Coronary artery (tissue), 2 donors: Measurements from ENCODE around the gene TRIP12.

Experiments
- DNase-seq: peaks from one replicate; pipeline ENCODE4 v3.0.0-alpha.2; 2017; ENCODE audit warnings: low spot score
- H3K27ac ChIP-seq, 2 donors: fragments of 200-600 bp; sonication (generic); one replicate each; pipeline ENCODE4 v1.5.1; 2016 to 2019
- H3K4me3 ChIP-seq: fragments of 200-600 bp; sonication (generic); 2 replicates; pipeline ENCODE4 v1.5.1; 2016; ENCODE audit warnings: mild to moderate bottlenecking, moderate library complexity
- TF ChIP-seq, protein P1 (sequence below): fragments of 200-600 bp; sonication (generic); IDR thresholded peaks from one replicate; pipeline ENCODE4 v1.5.1; 2019; ENCODE audit warnings: antibody characterized with exemption

The TRIP12 gene

GRCh38 chr2:229810786-229811185 lies 111.0 kb downstream of the TRIP12 start:
- TF ChIP-seq, protein P1, sequence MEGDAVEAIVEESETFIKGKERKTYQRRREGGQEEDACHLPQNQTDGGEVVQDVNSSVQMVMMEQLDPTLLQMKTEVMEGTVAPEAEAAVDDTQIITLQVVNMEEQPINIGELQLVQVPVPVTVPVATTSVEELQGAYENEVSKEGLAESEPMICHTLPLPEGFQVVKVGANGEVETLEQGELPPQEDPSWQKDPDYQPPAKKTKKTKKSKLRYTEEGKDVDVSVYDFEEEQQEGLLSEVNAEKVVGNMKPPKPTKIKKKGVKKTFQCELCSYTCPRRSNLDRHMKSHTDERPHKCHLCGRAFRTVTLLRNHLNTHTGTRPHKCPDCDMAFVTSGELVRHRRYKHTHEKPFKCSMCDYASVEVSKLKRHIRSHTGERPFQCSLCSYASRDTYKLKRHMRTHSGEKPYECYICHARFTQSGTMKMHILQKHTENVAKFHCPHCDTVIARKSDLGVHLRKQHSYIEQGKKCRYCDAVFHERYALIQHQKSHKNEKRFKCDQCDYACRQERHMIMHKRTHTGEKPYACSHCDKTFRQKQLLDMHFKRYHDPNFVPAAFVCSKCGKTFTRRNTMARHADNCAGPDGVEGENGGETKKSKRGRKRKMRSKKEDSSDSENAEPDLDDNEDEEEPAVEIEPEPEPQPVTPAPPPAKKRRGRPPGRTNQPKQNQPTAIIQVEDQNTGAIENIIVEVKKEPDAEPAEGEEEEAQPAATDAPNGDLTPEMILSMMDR, result no peak
- DNase-seq, result no peak

GRCh38 chr2:229805559-229805958 lies 116.2 kb downstream of the TRIP12 start:
- TF ChIP-seq, protein P1, result no peak
- no peak overlapping the region for H3K4me3 ChIP-seq
- DNase-seq, result no peak
- no peak overlapping the region for H3K27ac ChIP-seq

More at GRCh38 chr2:229810786-229811185, 111.0 kb downstream of the TRIP12 start:
- no peak overlapping the region for H3K4me3 ChIP-seq
- no peak overlapping the region for H3K27ac ChIP-seq

- Histone ChIP-seq H3K4me3 (no peak overlapping the region), H3K27ac (no peak overlapping the region)
- no peak for DNase-seq
- TF ChIP-seq, protein P1, result no peak
Measured at GRCh38 chr2:229802785-229803184, 119.0 kb downstream of the TRIP12 start.

- no peak for DNase-seq
- Histone ChIP-seq H3K4me3 (no peak overlapping the region), H3K27ac (no peak overlapping the region)
- TF ChIP-seq, protein P1, result peak; percentile 72
Measured at GRCh38 chr2:229800997-229801754, 120.6 kb downstream of the TRIP12 start.

- DNase-seq, result no peak
- H3K27ac ChIP-seq, result peak overlapping the region; percentile 50 to 64
Measured at GRCh38 chr2:229798446-229799155, 123.2 kb downstream of the TRIP12 start.

GRCh38 chr2:229795058-229795457 lies 126.8 kb downstream of the TRIP12 start:
- DNase-seq, result no peak
- Histone ChIP-seq H3K27ac (no peak overlapping the region), H3K4me3 (no peak overlapping the region)
- TF ChIP-seq, protein P1, result no peak

More at GRCh38 chr2:229798446-229799155, 123.2 kb downstream of the TRIP12 start:
- no peak overlapping the region for H3K4me3 ChIP-seq
- TF ChIP-seq, protein P1, result no peak
